ENCODE data around the gene MORN3.
"Not testable (repeated sequence)": the region's sequence is repeated elsewhere in the genome, so short reads cannot be mapped to it uniquely, and the experiment has no call there.

Gene MORN3

GRCh38 chr12:121652767-121653497 is 16.5 kb downstream of the MORN3 start:
- DNase-seq = no peak
- intact Hi-C loops (cut with DNase I) = no loop called here

GRCh38 chr12:121651320-121651719 is 18.1 kb downstream of the MORN3 start:
- no peak for DNase-seq
- intact Hi-C loops (cut with DNase I) = no loop called here

- intact Hi-C loops (cut with DNase I) = no loop called here
- no peak for DNase-seq
These were observed 19.6 kb downstream of the MORN3 start for GRCh38 chr12:121649819-121650353.

GRCh38 chr12:121649322-121649721 is 20.1 kb downstream of the MORN3 start:
- intact Hi-C loops (cut with DNase I) = no loop called here
- no peak for DNase-seq

GRCh38 chr12:121648458-121649028 is 20.9 kb downstream of the MORN3 start:
- DNase-seq = no peak

GRCh38 chr12:121641343-121641630 is 28.2 kb downstream of the MORN3 start:
- DNase-seq = no peak
- intact Hi-C loops (cut with DNase I) = no loop called here

More at GRCh38 chr12:121648458-121649028, 20.9 kb downstream of the MORN3 start:
- intact Hi-C loops (cut with DNase I) = no loop called here

- DNase-seq = no peak
These were observed 30.9 kb downstream of the MORN3 start for GRCh38 chr12:121638298-121639202.

GRCh38 chr12:121637231-121637914 is 32.1 kb downstream of the MORN3 start:
- intact Hi-C loops (cut with DNase I) = no loop called here
- DNase-seq = peak in 21 of 42 donors; percentile 8 to 46 (median 20)

More at GRCh38 chr12:121638298-121639202, 30.9 kb downstream of the MORN3 start:
- intact Hi-C loops (cut with DNase I) = no loop called here

- no peak for DNase-seq
- intact Hi-C loops (cut with DNase I) = no loop called here
These were observed 34.6 kb downstream of the MORN3 start for GRCh38 chr12:121634836-121635235.

- DNase-seq; intact Hi-C loops (cut with DNase I): not testable (repeated sequence)
These were observed 35.6 kb downstream of the MORN3 start for GRCh38 chr12:121633833-121634196.

- no peak for DNase-seq
- intact Hi-C loops (cut with DNase I) = no loop called here
These were observed 37.1 kb downstream of the MORN3 start for GRCh38 chr12:121632069-121632970.

GRCh38 chr12:121630791-121631355 is 38.6 kb downstream of the MORN3 start:
- intact Hi-C loops (cut with DNase I) = no loop called here
- no peak for DNase-seq

GRCh38 chr12:121628536-121628935 is 40.9 kb downstream of the MORN3 start:
- intact Hi-C loops (cut with DNase I) = loop anchor here (5.0 kb wide), 3 partner anchors 46 to 131 kb away; partner anchors contain the start of gene KDM2B
- DNase-seq = no peak

GRCh38 chr12:121628037-121628436 is 41.4 kb downstream of the MORN3 start:
- peak in 1 of 42 donors; percentile 23 for DNase-seq
- intact Hi-C loops (cut with DNase I) = loop anchor here (5.0 kb wide), 3 partner anchors 46 to 131 kb away; partner anchors contain the start of gene KDM2B

- intact Hi-C loops (cut with DNase I) = loop anchor here (5.0 kb wide), 3 partner anchors 45 to 130 kb away; partner anchors contain the start of gene KDM2B
- DNase-seq = peak in 41 of 42 donors; percentile 35 to 80 (median 52)
These were observed 42.4 kb downstream of the MORN3 start for GRCh38 chr12:121626853-121627640.

GRCh38 chr12:121626087-121626852 is 43.2 kb downstream of the MORN3 start, which contains the start of gene ORAI1:
TSS of gene ORAI1 (plus strand) at chr12:121626530.
- peak; percentile 83 to 98 (median 95) for DNase-seq
- intact Hi-C loops (cut with DNase I) = loop anchor here (5.0 kb wide), 3 partner anchors 44 to 129 kb away; partner anchors contain the start of gene KDM2B

All from head of caudate nucleus (tissue), 42 donors.